GM21528 (cell line): ENCODE measurements around the gene COMMD8.

Experiments
- ATAC-seq: cut with Tn5 transposase; IDR thresholded peaks from one replicate; pipeline ENCODE4 v1.9.1; 2021; ENCODE audit warnings: mild to moderate bottlenecking, moderate library complexity; ENCODE audit not compliant: unreplicated experiment, low FRiP score

Gene COMMD8

GRCh38 chr4:47473141-47473750 lies 9.7 kb upstream of the COMMD8 start:
- ATAC-seq: no peak

- ATAC-seq: no peak
Observed at GRCh38 chr4:47471591-47471990, 8.1 kb upstream of the COMMD8 start.

DNA sequence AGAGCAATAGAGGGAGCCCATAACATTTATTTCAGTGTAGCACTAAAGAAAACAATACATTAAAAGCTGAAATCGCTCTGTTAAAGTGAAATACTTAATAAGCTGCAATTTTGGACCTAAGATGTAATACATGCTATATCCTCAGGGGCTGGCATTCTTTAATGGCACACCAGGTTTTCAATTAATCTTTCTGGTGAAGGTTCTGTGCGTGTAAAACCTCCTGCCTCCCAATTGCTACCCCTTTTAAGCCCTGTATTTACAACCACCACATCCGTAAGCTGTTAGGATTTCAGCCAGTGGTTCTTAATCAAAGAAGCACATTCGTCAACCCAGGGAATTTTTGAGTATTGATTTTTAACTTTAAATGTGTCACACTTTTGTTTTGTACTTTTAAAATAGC lies 7.6 kb upstream of the COMMD8 start:
- no peak for ATAC-seq

- no peak for ATAC-seq
Observed at GRCh38 chr4:47469951-47470350, 6.4 kb upstream of the COMMD8 start.

DNA sequence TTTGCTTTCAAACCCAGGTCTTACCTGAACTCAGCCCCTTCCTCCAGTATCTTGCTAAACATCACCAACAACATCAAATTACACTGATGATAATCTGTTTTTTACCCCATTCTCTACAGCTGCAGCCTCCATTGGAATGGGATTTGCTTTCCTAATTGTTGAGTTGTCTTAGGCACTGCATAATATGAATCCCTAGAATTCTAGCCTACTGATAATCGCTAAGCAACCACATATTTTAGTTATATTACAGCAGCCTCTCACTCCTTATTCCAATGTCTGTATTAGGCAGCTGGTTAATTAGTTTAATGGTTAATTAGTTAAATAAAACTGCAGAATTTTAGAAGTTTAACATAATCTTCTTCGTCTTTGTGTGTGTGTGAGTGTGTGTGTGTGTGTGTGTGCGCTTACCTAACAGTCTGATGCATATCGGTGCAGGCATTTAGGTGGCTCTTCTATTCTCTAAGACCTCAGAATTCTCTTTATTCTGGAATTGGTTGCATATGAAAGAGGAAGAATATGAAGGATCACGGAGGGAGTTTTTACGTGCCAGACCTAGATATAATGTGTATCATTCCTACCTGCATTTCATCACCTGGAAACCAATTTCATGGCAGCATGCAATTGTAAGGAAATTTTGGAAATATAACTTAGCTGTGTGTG lies 5.3 kb upstream of the COMMD8 start:
- ATAC-seq: no peak

- ATAC-seq: no peak
Observed at GRCh38 chr4:47466056-47466785, 2.7 kb upstream of the COMMD8 start.

- peak; percentile 32 for ATAC-seq
Observed at GRCh38 chr4:47465004-47465403, 1.5 kb upstream of the COMMD8 start.

DNA sequence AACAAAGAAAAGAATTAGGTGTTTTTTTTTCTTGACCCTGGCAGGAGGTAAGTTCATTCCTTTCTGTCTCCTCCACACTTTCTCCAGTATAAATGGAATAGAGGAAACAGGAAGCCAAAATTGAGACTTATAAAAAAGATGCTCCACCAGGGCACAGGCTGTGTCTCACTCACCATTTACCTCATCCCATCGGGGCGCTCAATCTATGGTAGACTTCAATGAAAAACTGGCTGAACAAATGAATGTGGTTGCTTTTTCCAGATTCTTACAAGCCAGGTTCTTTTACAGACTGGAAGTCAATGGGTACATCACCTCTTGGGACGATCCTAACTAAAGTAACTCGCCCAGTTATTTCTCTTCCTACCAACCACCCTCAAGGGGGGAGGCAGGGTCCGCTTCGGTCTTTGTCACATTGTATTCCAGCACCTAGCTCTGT lies 685 bp downstream of the COMMD8 start:
- ATAC-seq: peak; percentile 34

DNA sequence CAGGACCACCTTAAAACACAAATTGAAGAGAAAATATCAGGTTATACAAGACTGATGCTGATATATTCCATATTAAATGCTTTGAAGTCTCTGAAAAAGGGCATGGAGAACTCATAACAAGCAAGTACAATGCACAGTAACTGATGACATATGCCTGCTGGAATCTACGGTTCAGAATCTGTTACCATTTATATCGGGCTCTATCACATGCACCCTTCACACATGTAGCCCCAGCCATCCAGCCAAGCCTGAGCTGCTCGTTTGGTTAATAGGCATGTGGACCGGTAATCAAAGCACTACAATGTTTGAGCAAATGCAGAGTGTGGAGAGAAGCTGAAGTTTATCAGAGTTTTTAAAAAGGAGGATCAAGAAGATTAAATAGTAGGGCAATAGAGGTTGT lies 11.8 kb downstream of the COMMD8 start:
- no peak for ATAC-seq

DNA sequence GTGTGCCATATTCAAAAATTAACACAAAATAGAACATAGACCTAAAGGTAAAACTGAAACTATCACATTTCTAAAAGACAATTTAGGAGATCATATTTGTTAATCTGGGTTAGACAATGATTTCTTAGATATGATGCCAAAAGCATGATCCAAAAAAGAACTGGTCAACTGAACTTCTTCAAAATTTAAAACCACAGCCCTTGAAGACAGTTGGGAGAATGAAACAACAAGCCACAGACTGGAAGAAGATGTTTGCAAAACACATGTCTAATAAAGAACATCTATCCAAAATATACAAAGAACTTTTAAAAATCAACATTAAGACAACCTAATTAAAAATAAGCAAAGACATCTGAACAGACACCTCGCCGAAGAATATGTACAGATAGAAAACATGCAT lies 19.5 kb downstream of the COMMD8 start:
- no peak for ATAC-seq

DNA sequence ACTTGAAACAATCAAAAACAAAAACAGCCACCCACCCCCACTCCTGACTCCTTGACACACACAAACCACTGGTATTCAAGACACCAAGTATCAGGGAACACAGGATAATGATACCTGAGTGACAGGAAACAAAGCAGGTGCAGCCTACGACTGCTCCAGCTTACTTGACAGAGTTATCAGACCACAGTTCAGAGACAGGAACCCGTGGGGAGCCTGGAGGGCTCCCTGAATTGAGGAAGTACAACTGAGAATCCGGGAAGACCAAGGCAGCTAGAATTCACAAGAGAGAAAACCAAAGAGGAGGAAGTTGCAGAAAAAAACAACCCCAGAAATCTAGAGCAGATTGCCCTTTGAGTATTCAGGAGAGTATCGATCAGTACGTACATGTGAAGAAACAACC lies 20.5 kb downstream of the COMMD8 start:
- ATAC-seq: peak; percentile 82

- ATAC-seq: no peak
Observed at GRCh38 chr4:47434931-47435330, 28.6 kb downstream of the COMMD8 start.

DNA sequence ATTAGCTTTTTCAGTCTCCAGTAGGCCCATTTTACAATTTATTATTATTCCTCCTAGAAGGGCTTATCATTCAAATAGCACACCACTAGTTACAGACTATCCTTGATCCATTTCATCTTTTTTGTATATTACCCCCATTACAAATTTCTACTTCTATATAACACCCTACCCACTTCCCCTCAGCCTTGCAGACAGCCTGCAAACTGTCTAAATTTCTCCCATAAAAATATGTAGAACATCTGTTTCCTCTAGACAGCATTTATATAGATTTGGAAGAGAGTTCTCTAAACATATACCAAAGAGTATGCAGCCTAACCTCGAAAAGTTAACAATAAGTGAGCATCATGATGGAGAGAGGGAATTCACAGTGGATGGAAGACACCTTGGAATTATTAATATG lies 30.8 kb downstream of the COMMD8 start:
- ATAC-seq: no peak

DNA sequence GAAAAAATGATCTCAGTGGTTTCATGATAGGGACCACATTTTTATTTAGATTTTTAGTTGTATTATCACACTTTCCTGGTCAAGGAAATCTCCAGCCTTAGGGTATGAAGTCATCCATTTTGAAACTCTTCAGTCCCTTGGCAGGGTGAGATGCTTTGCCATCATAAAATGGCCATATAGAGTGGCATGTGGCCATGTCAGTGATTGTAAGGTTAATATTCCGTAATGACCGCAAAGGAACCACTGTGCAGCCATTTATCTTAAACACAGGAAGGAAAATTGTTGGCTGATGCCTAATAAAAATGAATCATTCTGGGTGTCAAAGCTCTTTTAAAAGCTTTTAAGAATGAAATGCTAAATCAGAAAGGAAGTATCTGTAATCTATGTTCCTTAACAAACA lies 35.6 kb downstream of the COMMD8 start:
- no peak for ATAC-seq

- ATAC-seq: no peak
Observed at GRCh38 chr4:47425628-47426027, 37.9 kb downstream of the COMMD8 start.

DNA sequence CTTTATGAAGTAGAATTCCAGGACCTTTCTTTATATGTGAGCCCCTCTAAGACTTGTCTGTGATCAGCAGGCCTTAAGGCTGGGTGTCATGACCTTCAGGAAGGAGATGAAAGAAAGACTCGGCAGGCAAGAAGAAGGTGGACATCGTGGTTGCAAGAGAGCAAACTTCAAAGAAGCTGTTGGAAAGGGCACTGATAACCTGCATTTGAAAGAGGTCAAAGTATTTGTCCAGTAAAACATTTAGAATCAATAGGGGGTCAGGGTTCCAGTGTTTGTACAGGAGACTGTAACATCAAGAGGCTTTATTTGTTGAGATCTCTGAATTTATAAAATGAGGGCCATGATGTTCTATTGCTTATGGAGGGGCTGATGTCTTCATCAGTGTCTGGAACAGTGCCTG lies 44.2 kb downstream of the COMMD8 start:
- ATAC-seq: no peak

DNA sequence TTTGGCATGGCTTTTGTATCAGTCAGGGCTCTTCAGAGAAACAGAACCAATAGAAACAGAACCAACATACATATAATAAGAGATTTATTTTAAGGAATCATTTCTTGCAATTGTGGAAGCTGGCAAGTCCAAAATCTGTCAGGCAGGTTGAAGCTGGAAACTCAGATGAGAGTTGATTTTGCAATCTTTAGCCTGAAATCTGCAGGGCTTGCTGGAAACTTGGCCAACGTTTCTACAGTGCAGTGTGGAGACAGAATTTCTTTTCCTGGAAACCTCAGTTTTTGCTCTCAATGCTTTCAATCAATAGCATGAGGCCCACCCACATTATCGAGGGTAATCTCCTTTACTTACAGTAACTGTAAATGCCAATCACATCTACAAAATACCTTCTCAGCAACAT lies 45.4 kb downstream of the COMMD8 start:
- ATAC-seq: no peak

GRCh38 chr4:47415719-47416118 lies 47.8 kb downstream of the COMMD8 start:
- ATAC-seq: no peak

GRCh38 chr4:47413521-47413920 lies 50.0 kb downstream of the COMMD8 start:
- no peak for ATAC-seq

DNA sequence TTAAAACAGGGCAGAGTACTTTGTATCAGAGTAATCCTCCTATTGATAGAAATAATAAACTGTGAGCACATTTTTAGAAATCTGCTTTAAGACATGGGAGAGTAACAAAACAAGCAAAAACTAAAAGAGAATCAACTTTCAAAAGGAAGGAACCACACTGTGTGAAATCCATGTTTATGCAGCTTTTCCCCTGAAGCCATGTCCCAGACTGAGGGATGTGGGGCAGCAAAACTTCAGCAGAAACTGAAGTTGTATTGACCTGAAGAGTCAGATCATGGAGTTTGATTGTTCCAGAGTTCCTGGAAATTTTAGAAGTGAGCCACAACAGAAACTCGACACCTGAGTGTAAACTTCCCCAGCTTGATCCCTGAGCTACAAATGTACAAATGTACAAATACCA lies 53.2 kb downstream of the COMMD8 start:
- ATAC-seq: no peak

- no peak for ATAC-seq
Observed at GRCh38 chr4:47406408-47406807, 57.1 kb downstream of the COMMD8 start.
